Muscle of arm (tissue), 12 donors: ENCODE measurements around the gene GAB2. TPM values are rescaled to one million over a fixed set of nuclear protein-coding genes. Genes with fewer than 3 reads are reported as not detected.
"Not testable (repeated sequence)": the region's sequence is repeated elsewhere in the genome, so short reads cannot be mapped to it uniquely, and the experiment has no call there.

Experiments used
- DNase-seq: peaks from one replicate; pipeline ENCODE4 v3.0.0-alpha.2; 2013
- polyA plus RNA-seq, 12 donors: library from polyadenylated mRNA; unstranded; fragments of 120-200 nt; gene quantifications; one replicate each; pipeline ENCODE4 v1.2.1, GENCODE V29; 2013; ENCODE audit not compliant: insufficient read length in 12 of 12

GAB2 gene
- polyA plus RNA-seq, 12 donors, result 11.2 to 19.4 (median 12.9) TPM; not detected in 1

- no peak for DNase-seq
Observed at GRCh38 chr11:78255919-78256318, 161.7 kb downstream of the GAB2 start.

GRCh38 chr11:78254268-78254667 is 163.4 kb downstream of the GAB2 start:
- no peak for DNase-seq

GRCh38 chr11:78253797-78254196 is 163.8 kb downstream of the GAB2 start:
- DNase-seq, result no peak

GRCh38 chr11:78251083-78251775 is 166.4 kb downstream of the GAB2 start:
- peak; percentile 54 for DNase-seq

- DNase-seq, result no peak
Observed at GRCh38 chr11:78250099-78250498, 167.5 kb downstream of the GAB2 start.

- no peak for DNase-seq
Observed at GRCh38 chr11:78248903-78249302, 168.7 kb downstream of the GAB2 start.

- no peak for DNase-seq
Observed at GRCh38 chr11:78248191-78248590, 169.4 kb downstream of the GAB2 start.

GRCh38 chr11:78244546-78245255 is 172.9 kb downstream of the GAB2 start:
- DNase-seq, result no peak

GRCh38 chr11:78244080-78244479 is 173.5 kb downstream of the GAB2 start:
- no peak for DNase-seq

GRCh38 chr11:78241475-78241874 is 176.1 kb downstream of the GAB2 start:
- DNase-seq, result no peak

GRCh38 chr11:78239781-78240180 is 177.8 kb downstream of the GAB2 start:
- no peak for DNase-seq

- no peak for DNase-seq
Observed at GRCh38 chr11:78237293-78238046, 180.2 kb downstream of the GAB2 start.

- DNase-seq, result no peak
Observed at GRCh38 chr11:78234006-78234405, 183.6 kb downstream of the GAB2 start.

- DNase-seq, result not testable (repeated sequence)
Observed at GRCh38 chr11:78233046-78233445, 184.6 kb downstream of the GAB2 start.

- peak; percentile 20 for DNase-seq
Observed at GRCh38 chr11:78231962-78232501, 185.6 kb downstream of the GAB2 start.

GRCh38 chr11:78230161-78230877 is 187.3 kb downstream of the GAB2 start:
- no peak for DNase-seq

- DNase-seq, result no peak
Observed at GRCh38 chr11:78229106-78229505, 188.5 kb downstream of the GAB2 start.

- DNase-seq, result peak; percentile 52
Observed at GRCh38 chr11:78228467-78228866, 189.2 kb downstream of the GAB2 start.

GRCh38 chr11:78227921-78228320 is 189.7 kb downstream of the GAB2 start:
- no peak for DNase-seq

GRCh38 chr11:78226684-78227680 is 190.6 kb downstream of the GAB2 start:
- no peak for DNase-seq
